GM18873 (cell line): ENCODE measurements around the gene GPX4.

Experiments
- ATAC-seq: cut with Tn5 transposase; IDR thresholded peaks from one replicate; pipeline ENCODE4 v1.9.1; 2021; ENCODE audit warnings: mild to moderate bottlenecking, moderate library complexity, moderate number of reproducible peaks; ENCODE audit not compliant: unreplicated experiment, low FRiP score

Gene GPX4

GRCh38 chr19:1146858-1147780 is 43.3 kb downstream of the GPX4 start:
- no peak for ATAC-seq

DNA sequence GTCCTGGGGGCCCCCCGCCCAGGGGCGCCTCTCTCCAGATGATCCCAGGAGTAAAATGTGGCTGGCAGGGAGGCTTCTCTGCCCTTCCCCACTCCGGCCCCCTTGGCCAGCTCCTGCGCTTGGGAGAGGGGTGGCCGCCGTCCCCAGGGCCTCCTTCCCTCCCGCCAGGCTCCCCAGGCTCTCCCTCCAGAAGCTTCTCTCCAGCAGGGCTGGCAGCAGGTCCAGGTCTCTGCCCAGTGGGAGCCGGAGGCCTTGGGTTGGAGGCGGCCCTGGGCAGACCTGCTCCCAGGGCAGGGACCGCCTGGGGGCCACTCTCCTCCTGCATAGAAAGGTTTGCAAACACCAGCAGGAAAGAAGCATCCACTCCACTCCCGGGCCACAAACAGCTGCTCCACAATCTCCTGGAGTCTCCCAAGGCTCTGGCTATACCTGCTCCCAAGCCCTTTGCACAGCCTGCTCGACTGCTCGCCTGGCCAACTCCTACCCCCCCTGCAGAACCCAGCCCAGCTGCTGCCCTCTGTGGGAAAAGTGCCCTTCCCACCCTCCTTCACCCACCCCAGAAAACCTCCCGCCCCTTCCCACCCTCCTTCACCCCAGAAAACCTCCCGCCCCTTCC is 44.2 kb downstream of the GPX4 start:
- no peak for ATAC-seq

DNA sequence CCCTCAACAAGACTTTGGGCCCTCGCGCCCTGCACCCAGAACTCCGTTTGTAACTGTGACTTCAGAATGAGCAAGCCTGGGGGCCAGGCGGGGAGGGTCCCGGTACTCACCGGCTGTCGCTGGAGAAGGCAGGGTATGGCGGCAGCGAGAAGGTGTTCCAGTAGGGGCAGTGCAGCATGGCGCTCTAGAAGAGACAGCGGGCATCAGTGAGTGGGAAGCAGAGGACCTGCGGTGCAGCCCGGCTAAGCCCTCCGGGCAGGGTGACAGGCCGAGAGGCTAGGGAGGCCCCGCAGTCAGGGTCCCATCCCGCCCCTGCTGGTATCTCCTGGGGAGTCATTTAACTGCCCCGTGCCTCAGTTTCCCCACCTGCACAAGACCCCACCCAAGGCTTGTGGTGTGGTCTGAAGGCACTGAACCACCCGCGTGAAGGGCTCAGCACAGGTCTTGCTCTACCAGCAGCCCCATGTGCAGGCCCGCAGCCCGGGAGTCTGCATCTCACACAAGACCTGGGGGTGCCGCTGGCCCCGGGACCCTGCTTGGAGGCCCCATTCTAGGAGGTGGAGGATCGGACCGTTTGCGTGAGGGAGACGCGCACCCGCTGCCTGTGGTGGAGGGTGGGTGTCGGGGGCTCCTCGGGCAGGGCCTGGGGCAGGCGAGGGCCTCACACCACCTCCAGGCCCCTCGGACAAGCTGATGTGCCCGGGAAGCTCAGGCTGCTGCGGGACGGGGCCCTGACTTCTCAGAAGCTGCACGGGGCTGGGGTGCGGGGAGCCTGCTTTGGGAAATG is 45.7 kb downstream of the GPX4 start:
- no peak for ATAC-seq

DNA sequence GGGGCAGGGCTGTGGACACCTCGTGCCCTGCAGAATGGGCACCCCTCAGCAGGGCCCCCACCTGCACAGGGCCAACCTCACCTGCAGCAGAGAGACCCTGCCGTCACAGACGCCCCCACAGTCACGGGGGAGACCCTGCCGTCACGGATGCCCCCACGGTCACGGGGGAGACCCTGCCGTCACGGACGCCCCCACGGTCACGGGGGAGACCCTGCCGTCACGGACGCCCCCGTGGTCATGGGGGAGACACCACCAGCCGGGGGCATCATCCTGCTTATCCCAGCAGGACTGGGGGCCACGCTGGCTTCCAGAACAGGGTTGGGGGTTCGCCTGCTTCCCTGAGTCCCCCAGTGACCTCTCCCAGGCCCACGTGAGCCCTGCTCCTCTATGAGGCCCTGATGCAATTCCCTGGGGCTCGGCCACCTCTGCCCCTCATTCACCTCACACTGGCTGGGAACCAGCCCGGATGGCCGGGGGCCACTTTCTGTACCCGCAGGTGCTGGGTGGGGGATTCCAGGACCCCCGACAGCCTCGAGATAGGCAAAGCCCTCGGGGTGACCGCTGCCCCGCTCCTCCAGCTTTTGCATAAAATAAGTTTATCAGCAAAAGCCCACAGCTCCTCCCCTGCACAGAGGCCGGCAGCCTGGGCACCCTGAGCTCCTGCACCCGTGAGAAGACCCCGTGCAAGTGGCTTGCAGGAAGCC is 46.7 kb downstream of the GPX4 start:
- no peak for ATAC-seq

GRCh38 chr19:1151037-1151724 is 47.4 kb downstream of the GPX4 start:
- ATAC-seq, result no peak

DNA sequence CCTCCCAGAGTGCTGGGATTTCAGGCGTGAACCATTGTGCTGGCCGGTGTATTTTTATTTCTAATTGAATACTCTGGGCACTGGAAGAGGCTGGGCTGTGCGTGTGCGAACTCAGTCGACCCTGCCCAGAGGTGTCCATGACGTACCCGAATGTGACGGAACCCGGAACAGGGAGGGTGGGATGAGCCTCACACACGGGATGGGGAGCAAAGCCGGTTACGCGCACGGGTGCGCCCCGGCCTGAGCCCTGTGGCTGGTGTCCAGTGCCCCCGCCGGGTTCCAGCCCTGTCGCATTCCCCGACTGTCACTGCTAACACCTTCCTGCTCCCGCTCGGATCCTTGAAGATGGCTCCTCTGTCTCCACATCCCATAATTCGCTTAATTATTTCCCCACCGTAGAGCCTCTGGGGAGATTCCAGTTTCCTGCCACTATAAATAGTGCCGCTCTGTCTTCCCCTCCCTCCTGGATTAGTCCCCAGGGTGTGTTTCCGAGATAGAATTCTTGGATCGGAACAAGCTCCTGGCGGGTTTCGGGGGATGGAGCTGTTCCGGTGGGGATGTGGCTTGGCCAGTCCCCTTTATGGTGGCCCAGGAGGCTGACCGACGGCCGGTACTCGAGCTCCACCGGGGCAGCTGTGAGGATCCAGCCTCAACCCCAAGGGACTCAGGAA is 48.3 kb downstream of the GPX4 start:
- ATAC-seq, result no peak

DNA sequence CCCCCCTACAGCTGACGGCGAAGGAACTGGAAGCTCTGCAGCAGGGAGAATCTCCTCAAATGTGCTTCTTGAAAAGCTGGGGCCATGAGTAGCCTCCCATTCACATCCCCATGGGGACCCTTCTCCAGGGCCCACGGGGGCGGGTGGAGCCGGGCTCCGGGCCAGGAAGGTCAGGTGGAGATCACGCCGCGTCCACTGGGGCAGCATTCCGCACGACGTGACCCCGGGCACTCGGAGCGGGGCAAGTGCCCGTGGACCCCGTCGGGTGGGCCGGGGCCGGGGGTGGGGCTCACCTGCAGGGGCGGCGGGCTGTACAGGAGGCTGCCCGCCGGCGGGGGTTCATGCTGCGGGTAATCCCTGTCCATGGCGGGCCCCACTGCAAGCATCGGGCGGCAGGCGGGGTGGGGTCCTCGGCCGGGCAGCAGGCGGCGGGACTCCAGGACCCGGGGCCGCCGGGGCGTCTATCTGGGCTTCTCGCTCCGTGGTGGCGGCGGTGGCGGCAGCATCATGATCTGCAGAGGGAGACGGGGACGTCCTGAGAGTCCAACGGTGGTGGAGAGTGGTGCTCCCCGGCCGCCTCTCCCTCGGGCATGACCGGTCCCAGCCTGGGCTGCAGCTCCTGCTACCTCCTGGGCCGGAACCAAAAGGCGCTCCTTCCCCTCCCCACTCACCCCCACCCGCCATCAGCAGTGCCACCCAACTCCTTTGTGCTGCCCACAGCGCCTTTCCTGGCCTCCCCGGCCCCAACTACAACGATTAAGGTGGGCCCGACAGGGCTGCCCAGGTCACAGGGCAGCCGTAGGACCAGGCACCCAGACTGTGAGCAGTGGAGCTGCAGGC is 50.3 kb downstream of the GPX4 start:
- ATAC-seq, result no peak

- no peak for ATAC-seq
Measured at GRCh38 chr19:1154731-1155351, 51.0 kb downstream of the GPX4 start.

DNA sequence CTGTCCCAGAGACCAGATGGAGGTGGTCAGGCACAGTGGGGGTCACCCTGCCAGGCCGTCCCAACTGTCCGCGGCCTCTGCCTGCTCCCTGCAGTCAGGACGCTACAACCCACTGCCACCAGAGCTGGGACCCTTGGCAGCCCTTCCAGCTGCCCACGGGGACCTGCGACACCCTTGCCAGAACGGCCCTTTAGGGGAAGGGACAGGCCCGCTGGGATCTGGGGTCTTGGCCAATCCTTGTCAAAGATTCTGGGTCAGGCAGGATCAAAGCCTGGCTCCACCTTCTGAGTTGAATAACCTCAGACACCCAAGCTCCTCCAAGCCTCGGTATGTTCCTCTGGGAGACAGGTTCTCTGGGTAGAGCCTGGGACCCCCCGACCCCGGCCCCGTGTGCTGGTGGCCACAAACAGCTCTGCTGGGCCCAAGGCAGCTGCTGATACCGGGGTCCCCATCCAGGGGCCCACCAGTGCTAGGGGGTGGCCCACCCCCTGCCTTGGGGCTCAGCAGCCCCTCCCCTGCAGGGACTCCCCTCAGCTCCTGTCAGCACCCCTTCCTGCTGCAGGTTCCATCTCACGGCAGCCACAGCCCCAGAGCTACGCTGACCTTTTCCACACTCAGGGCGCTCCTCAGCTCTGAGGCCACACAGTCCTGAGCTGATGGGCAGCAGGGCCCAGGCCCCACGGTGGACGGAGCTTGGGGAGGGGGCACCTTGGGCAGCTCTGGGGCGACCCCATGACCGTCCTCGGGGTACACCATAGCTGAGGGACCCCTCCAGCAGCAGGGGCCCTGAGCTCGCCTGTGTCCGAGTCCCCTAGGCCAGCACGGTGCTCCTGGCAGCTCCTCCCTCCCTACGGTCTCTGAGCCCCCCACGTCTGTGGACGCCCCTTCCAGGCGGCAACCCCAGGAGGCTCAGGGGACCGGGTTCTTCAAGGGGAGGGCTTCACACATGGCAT is 51.8 kb downstream of the GPX4 start:
- no peak for ATAC-seq
